GM12892 (cell line): ENCODE results near the gene ANK3.

Source experiments
- POLR2A ChIP-seq: IDR thresholded peaks from 2 replicates; pipeline ENCODE4 v1.6.1; 2011; ENCODE audit warnings: low read depth, low read length, control low read depth
- POLR2AphosphoS5 ChIP-seq: IDR thresholded peaks from 2 replicates; pipeline ENCODE4 v1.6.1; 2011; ENCODE audit warnings: low read depth, low read length, control low read depth
- TAF1 ChIP-seq: IDR thresholded peaks from 2 replicates; pipeline ENCODE4 v1.6.1; 2011; ENCODE audit warnings: low read depth, mild to moderate bottlenecking, control low read depth, low read length, borderline replicate concordance

DNA sequence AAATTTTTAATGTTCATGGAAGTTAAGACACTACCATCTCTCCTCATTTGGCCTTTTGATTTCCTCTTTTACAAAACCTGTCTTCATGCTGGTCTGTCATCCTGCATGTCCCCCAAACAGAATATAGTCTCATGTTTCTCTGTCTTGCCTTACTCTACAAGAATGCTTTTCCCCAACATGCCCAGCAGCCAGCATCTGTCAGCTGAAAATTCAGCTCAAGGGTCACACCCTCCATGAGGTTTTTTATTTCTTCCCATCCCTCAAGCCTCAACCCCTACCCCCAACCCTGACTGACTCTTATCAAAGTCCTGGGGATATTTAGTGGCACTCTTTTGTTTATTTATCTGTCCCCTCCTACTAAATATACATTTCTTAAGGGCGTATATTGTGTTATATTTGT, 202.0 kb downstream of the ANK3 start:
- no peak for TF ChIP-seq POLR2AphosphoS5
- no peak for TF ChIP-seq POLR2A
- no peak for TF ChIP-seq TAF1
